Prostate gland (tissue), 2 donors: ENCODE results near the gene ZNF394.

ENCODE experiments used
- POLR2AphosphoS5 ChIP-seq: sonication (generic); formaldehyde crosslinking; IDR thresholded peaks from one replicate; pipeline ENCODE4 v1.6.1; 2017; ENCODE audit warnings: antibody characterized with exemption
- TF ChIP-seq, protein P1 (sequence below), 4 experiments: fragments of 200-600 bp in 2 of 4; fragments of 450-650 bp in 2 of 4; sonication (generic) in 2 of 4; IDR thresholded peaks; 1 replicate in 3 of 4; 2 replicates in 1 of 4; pipeline ENCODE4 v1.5.1; 2016 to 2019; ENCODE audit warnings: antibody characterized with exemption in 4 of 4, mild to moderate bottlenecking in 2 of 4, moderate library complexity in 2 of 4

DNA sequence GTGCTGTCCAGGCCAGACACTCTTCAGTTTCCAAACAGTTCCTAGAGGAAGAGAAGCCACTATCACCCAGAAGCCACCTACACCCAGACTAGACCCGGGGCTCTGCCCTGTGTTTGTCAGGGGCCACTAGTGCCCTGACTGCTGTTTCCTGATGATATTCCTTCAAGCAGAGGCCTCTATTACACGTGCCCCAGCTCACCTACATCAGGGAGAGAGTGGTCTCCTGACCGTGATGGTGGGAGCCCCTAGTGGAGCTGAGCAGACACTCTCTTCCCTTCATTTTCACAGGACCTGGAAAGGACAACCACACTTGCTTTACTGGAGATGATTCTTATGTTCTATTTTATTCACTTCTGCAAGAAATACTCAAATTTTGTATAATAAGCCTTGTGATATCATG lies 9.2 kb downstream of the ZNF394 start:
- TF ChIP-seq, protein P1, sequence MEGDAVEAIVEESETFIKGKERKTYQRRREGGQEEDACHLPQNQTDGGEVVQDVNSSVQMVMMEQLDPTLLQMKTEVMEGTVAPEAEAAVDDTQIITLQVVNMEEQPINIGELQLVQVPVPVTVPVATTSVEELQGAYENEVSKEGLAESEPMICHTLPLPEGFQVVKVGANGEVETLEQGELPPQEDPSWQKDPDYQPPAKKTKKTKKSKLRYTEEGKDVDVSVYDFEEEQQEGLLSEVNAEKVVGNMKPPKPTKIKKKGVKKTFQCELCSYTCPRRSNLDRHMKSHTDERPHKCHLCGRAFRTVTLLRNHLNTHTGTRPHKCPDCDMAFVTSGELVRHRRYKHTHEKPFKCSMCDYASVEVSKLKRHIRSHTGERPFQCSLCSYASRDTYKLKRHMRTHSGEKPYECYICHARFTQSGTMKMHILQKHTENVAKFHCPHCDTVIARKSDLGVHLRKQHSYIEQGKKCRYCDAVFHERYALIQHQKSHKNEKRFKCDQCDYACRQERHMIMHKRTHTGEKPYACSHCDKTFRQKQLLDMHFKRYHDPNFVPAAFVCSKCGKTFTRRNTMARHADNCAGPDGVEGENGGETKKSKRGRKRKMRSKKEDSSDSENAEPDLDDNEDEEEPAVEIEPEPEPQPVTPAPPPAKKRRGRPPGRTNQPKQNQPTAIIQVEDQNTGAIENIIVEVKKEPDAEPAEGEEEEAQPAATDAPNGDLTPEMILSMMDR (IDR thresholded peaks at IDR 0.05): no peak
- TF ChIP-seq POLR2AphosphoS5: no peak
